COR-L47 (cell line): ENCODE measurements around the gene ZNF618.

Source experiments
- DNase-seq: peaks from one replicate; lab custom pipeline; 2025; lab: John Stamatoyannopoulos, UW

ZNF618 gene

GRCh38 chr9:114061292-114061691 is 185.2 kb downstream of the ZNF618 start:
- DNase-seq, result no peak

GRCh38 chr9:114061830-114062474 is 185.8 kb downstream of the ZNF618 start:
- DNase-seq, result no peak

DNA sequence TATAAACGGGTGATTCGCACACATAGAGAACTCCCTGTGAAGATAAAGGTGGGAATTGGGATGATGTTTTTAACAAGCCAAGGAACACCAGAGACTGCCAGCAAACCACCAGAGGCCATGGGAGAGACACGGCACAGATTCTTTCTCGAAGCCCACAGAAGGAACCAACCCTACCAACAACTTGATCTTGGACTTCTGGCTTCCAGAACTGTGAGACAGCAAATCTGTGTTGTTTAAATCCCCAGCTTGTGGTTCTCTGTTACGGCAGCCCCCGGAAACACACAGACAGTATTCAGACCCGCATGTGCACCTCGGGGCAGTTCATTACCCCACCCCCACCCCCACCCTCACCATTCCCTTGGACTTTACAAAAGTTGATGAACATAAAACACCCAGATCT is 189.2 kb downstream of the ZNF618 start:
- no peak for DNase-seq

- DNase-seq, result no peak
Measured at GRCh38 chr9:114069476-114070187, 193.5 kb downstream of the ZNF618 start.

GRCh38 chr9:114070188-114071103 is 194.3 kb downstream of the ZNF618 start:
- no peak for DNase-seq

DNA sequence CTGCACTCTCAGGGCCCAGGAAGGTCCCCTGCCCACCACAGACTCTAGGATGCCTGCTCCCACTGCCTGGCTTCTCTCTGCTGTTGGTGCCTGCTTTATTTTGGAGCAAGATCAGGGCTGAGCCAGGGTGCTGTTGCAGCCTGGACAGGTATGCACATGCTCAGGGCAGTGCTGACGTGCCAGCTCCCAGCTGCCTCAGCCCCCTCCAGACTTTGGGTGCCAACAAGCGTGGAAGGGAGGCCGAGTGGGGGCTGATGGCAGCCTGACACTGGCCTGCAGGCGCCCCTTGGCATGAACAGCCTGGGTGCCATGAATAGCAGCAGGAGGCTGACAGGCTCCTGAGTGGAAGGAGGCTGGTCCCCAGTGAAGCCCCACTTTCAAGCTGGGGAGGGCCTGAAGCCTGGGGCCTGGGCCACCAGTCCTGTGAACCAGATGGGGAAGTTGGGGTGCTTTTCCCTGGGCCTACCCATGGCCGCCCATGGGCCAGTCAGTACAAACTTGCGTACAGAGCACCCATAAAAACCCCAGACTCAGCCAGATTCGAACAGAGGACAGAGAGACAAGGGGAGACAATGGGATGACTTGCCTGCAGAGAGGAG is 195.2 kb downstream of the ZNF618 start:
- no peak for DNase-seq

DNA sequence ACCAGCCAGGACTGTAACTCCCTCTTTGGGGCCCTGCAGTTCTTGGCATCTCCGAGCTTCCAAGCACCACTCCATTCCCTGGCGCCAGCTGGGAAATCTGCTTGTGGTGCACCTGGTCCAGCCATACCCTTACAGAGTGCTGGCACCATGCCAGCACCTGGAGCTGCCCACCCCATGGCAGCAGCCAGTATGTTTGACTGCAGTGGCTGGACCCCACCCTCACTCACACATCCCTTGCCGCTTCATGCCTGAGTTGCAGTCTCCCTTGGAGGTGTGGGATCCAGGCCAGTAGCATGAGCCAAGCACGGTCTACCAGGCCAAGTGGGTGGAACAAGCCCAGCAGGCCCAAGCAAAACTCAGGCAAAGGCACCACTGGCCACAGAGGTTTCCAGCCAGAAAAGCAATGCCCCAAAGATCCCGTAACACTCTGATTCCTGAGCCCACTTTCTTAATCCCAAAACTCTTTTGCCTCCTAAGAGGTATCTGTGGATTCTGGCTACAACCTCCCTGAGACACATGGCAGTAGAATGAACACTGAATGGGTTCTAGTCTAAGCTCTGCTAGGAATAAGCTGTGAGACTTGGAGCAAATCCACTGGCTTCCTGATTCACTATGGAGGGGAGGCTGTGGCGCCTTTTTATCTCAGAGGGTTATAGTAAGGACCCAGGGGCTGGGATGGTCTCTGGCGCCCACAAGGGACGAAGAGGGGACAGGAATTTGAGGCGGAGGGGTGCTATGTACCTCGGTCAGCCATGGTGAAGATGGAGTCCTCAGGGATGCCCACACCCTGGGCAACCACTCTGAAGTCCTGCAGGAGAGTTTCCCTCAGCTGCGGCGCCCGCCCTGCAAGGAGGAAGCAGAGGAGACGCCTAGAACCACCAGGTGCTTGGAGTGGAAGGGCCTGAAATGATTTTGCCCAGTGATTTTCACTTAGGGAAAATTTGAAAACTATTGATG is 196.4 kb downstream of the ZNF618 start:
- peak; percentile 76 for DNase-seq

- no peak for DNase-seq
Measured at GRCh38 chr9:114075602-114076001, 199.5 kb downstream of the ZNF618 start.

DNA sequence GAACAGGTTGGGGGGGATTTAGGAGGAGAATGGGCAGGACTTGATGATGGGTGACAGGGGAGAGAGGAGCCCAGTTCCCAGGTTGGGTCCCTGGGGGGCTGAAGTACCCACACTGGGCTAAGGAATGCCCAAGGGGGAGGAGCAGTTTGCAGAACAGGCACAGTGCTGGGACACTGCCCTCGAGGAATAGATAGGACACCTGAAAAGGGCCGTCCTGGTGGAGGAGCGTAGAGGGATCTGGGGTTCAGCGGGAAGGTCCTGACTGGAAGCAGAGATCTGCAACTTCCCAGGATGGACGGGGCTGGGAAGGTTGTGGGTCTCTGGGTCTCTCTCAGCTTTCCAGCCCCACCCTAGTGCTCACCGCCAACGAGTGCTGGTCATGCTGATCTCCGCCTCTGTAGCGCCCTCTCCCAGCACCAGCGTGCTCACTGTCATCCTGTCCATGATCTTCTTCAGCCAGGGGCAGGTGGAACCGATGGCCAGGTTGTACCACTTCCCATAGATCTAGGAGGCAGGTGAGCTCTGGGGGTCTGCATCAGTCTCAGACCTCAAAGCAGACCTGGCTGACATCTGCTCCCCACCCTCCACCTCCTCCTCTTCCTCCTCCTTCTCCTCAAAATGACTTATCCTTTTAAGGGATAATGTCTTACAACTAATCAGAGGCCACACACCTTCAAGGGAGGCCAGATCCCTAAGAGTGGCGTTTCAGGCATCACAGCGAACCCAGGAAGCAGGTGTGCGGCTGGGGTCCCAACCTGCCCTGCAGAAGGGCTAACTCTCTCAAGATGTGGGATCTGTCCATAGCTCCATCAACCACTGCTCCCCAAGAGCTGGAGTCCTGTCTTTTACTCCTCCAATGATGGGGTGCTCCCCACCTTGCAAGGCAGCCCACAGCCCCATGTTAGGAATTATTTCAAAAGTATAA is 200.4 kb downstream of the ZNF618 start:
- no peak for DNase-seq

GRCh38 chr9:114077162-114077837 is 201.2 kb downstream of the ZNF618 start:
- DNase-seq, result no peak

DNA sequence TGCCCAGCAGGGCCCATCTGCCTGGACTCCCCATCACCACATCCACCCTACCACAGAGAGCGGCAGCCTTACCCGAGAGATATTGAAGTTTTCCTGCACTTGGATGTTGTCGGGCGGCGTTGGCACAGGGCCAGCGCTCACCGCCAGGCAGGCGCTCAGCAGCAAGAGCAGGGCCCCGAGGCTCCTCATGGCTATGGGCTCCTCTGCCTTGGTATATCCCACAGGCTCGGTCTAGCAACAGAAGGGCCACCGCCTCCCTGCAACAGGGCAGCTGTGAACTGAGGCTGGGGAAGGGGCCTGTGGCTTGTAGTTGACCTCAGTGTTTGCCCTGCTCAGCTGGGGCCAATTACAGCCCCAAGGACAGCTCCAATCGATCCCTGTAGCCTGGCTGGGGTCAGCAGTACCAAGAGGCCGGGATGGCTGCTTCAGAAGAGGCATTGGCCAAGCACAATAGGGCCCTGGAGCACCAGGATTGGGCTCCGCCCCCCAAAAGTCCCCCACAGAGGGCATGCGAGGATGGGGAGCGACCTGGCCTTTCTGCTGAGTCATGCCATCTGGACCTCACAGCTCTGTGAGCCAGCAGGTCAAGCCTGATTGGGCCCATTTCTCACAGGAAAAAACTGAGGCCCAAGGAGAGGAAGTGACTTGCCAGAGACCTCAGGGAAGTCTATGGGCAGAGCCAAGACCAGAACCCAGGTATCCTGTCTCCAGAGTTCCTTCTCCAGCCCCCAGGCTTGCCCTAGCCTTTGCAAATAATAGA is 202.1 kb downstream of the ZNF618 start, which contains the start of gene AMBP:
TSS of gene AMBP (minus strand) at position 280 of the 760 bp plus-strand sequence. CDS start at position 189, 91 bp downstream.
- DNase-seq, result no peak

- no peak for DNase-seq
Measured at GRCh38 chr9:114078781-114079156, 202.7 kb downstream of the ZNF618 start.

GRCh38 chr9:114080195-114080772 is 204.2 kb downstream of the ZNF618 start:
- DNase-seq, result no peak

DNA sequence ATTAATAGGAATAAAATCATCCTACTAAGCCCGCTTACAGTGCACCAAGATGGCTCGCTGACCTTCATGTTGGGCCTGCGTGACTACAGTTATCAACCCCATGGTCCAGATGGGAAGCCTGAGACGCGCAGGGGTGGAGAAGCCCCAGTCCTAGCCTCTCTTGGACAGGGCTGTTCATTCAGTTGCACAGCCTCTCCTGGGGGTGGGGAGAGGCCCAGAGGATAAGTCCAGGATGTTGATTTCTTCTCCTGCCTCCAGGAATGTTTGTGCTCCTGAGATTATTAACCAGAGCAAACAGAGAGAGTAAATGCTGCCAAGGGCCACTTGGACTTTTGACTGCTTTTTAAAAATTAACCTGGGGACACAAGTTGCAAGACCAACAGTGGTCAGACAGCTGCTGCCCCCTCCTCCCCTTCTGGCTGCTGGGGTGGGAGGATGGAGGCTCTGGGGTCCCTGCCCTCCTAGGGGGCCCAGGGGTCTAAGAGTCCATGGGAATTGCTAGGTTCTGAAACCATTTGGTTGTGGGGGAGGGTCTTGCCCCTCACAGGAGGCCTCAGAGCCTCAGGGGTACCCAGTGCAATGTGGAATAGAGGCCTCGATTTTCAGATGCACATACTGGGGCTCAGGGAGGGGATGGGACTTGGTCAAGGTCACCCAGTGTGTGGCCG is 204.8 kb downstream of the ZNF618 start:
- no peak for DNase-seq

DNA sequence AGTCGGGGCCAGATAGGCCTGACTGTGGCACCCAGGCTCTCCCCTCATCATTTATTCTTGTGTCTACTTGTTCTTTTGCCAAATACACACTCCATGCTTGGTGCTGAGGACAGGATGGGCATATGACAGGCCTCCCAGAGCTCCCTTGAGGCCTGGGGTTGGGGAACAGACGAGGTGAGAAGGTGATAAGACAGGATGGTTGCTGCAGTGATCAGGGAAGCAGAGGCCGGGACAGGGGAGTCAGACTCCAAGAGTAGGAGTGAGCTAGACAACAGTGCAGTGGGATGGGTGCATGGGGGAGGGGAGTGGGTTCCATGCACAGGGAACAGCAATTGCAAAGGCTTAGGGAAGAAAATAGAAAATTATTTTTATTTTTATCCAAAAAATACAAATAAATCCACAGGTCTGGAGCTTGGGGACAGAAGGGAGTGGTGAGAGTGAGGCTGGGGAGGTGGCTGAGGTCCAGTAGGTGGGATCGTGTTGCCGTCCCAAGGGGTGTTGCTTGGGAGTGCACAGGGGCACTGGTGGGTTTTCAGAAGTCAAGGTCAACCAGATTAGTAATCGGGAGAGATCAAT is 205.4 kb downstream of the ZNF618 start:
- no peak for DNase-seq

DNA sequence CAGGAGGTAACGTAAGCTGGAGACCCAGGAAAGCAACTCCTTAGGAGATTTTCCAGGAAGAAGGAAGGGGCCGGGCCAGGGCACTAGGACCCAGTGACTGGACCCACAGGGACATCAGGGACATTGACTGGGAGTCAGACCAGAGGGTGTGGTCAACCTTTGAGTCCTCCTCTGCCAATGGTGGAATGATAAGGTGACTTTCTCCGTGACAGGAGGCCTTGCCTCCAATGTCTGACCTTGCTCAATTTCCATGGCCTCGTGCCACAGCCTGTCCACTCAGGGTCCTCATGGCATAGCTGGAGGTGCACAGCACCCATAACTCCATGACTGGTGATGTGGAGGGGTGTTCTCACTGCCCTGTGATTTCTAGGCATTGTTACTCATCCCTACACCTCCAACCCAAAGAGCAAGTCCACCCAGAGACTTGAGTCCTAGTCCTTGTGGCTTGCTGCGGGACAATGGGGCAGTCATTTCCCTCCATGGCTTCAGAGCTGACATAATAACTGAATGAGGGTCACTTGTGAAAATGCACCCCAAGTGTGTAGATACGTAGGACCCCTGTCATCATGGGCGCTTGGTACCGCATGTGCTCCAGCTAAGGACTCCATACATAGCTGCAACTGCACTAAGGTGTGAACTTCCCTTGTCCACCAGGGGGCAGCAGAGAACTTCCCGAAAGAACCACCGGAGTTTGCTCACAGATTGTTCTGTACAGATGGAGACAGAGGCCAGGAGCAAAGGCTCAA is 206.1 kb downstream of the ZNF618 start:
- DNase-seq, result peak; percentile 80
